Astrocyte (in vitro differentiated cells and primary cell): Measurements from ENCODE around the gene ZNF69. TPM values are rescaled to one million over a fixed set of nuclear protein-coding genes. Genes with fewer than 3 reads are reported as not detected.
"Not testable (repeated sequence)": the region's sequence is repeated elsewhere in the genome, so short reads cannot be mapped to it uniquely, and the experiment has no call there.

Source experiments
- DNase-seq: peaks from one replicate; pipeline ENCODE4 v3.0.0-alpha.2; 2010; ENCODE audit warnings: low read depth
- FAIRE-seq: peaks from 2 replicates; lab custom pipeline; 2011; peaks lifted over from hg19 to GRCh38; lab: Jason Lieb, UNC
- H2AFZ ChIP-seq: 2 replicates; pipeline ENCODE4 v1.6.0; 2012; ENCODE audit warnings: low read depth, low read length, inconsistent platforms
- H3K27ac ChIP-seq: 2 replicates; pipeline ENCODE4 v1.5.1; 2011; ENCODE audit warnings: low read depth, low read length, inconsistent platforms
- H3K27me3 ChIP-seq: 2 replicates; pipeline ENCODE4 v1.6.0; 2011; ENCODE audit warnings: low read length, inconsistent platforms; ENCODE audit not compliant: insufficient read depth
- H3K36me3 ChIP-seq: 2 replicates; pipeline ENCODE4 v1.5.1; 2011; ENCODE audit warnings: low read length, inconsistent platforms; ENCODE audit not compliant: insufficient read depth
- H3K4me1 ChIP-seq: 2 replicates; pipeline ENCODE4 v1.5.1; 2011; ENCODE audit warnings: low read length, inconsistent platforms; ENCODE audit not compliant: insufficient read depth
- H3K4me2 ChIP-seq: 2 replicates; pipeline ENCODE4 v1.6.0; 2012; ENCODE audit warnings: low read length, inconsistent platforms
- H3K4me3 ChIP-seq: 2 replicates; pipeline ENCODE4 v1.5.1; 2011; ENCODE audit warnings: low read depth, mild to moderate bottlenecking, low read length, inconsistent platforms; ENCODE audit not compliant: insufficient read depth
- H3K79me2 ChIP-seq: 2 replicates; pipeline ENCODE4 v1.6.0; 2012; ENCODE audit warnings: mild to moderate bottlenecking, low read length, inconsistent platforms; ENCODE audit not compliant: insufficient read depth
- H3K9ac ChIP-seq: 2 replicates; pipeline ENCODE4 v1.6.0; 2012; ENCODE audit warnings: mild to moderate bottlenecking, low read length, inconsistent platforms
- H3K9me3 ChIP-seq: 2 replicates; pipeline ENCODE4 v1.5.1; 2012; ENCODE audit warnings: low read depth, mild to moderate bottlenecking, low read length, inconsistent platforms; ENCODE audit not compliant: insufficient read depth
- H4K20me1 ChIP-seq: 2 replicates; pipeline ENCODE4 v1.6.0; 2012; ENCODE audit warnings: low read length, inconsistent platforms; ENCODE audit not compliant: insufficient read depth
- H3K27ac Mint-ChIP-seq: one replicate; pipeline ENCODE4 v1.8.0; 2021; ENCODE audit warnings: mild to moderate bottlenecking, mixed read lengths; ENCODE audit not compliant: unreplicated experiment
- H3K27me3 Mint-ChIP-seq: one replicate; pipeline ENCODE4 v1.8.0; 2021; ENCODE audit warnings: low read depth, mixed read lengths; ENCODE audit not compliant: unreplicated experiment
- H3K36me3 Mint-ChIP-seq: one replicate; pipeline ENCODE4 v1.8.0; 2021; ENCODE audit warnings: low read depth, mixed read lengths; ENCODE audit not compliant: unreplicated experiment
- H3K4me1 Mint-ChIP-seq: one replicate; pipeline ENCODE4 v1.8.0; 2021; ENCODE audit warnings: low read depth, mixed read lengths; ENCODE audit not compliant: unreplicated experiment
- H3K4me3 Mint-ChIP-seq: one replicate; pipeline ENCODE4 v1.8.0; 2021; ENCODE audit warnings: mild to moderate bottlenecking, moderate library complexity, mixed read lengths; ENCODE audit not compliant: unreplicated experiment
- H3K9me3 Mint-ChIP-seq: one replicate; pipeline ENCODE4 v1.8.0; 2021; ENCODE audit warnings: mild to moderate bottlenecking, mixed read lengths; ENCODE audit not compliant: unreplicated experiment
- EZH2 ChIP-seq: IDR thresholded peaks from 2 replicates; pipeline ENCODE4 v1.6.1; 2012; ENCODE audit warnings: mild to moderate bottlenecking, low read length, inconsistent platforms; ENCODE audit not compliant: insufficient read depth
- total RNA-seq: library from RNA; stranded (reverse); gene quantifications from 2 replicates; pipeline ENCODE4 v1.2.1, GENCODE V29; 2021
- TF ChIP-seq, protein P1 (sequence below): IDR thresholded peaks from 2 replicates; pipeline ENCODE4 v1.5.1; 2011; ENCODE audit warnings: low read depth, mild to moderate bottlenecking, inconsistent platforms, low read length, moderate library complexity; ENCODE audit not compliant: insufficient read depth

Gene ZNF69
- total RNA-seq, 1 donor from 2014 or later, result not detected

- Histone ChIP-seq H3K27ac (no peak overlapping the region), H4K20me1 (no peaks in the 10 kb centered on the region), H3K36me3 (no peaks in the 10 kb centered on the region), H2AFZ (peak overlapping the region; percentile 85), H3K4me2 (peak overlapping the region; percentile 84), H3K27me3 (no peaks in the 10 kb centered on the region), H3K79me2 (no peaks in the 10 kb centered on the region), H3K9ac (no peak overlapping the region), H3K4me3 (peak overlapping the region; percentile 55), H3K9me3 (no peaks in the 10 kb centered on the region), H3K4me1 (no peaks in the 10 kb centered on the region)
- H3K27ac Mint-ChIP-seq, result no peak overlapping the region
- H3K4me3 Mint-ChIP-seq, result no peak overlapping the region
- DNase-seq (no peak), FAIRE-seq (no peak)
- no peaks in the 10 kb centered on the region for H3K27me3 Mint-ChIP-seq
- TF ChIP-seq, protein P1, sequence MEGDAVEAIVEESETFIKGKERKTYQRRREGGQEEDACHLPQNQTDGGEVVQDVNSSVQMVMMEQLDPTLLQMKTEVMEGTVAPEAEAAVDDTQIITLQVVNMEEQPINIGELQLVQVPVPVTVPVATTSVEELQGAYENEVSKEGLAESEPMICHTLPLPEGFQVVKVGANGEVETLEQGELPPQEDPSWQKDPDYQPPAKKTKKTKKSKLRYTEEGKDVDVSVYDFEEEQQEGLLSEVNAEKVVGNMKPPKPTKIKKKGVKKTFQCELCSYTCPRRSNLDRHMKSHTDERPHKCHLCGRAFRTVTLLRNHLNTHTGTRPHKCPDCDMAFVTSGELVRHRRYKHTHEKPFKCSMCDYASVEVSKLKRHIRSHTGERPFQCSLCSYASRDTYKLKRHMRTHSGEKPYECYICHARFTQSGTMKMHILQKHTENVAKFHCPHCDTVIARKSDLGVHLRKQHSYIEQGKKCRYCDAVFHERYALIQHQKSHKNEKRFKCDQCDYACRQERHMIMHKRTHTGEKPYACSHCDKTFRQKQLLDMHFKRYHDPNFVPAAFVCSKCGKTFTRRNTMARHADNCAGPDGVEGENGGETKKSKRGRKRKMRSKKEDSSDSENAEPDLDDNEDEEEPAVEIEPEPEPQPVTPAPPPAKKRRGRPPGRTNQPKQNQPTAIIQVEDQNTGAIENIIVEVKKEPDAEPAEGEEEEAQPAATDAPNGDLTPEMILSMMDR, result no peak
- no peak for TF ChIP-seq EZH2
- H3K4me1 Mint-ChIP-seq, result no peaks in the 10 kb centered on the region
- H3K9me3 Mint-ChIP-seq, result peaks cover 26% of the 10 kb centered on the region
- H3K36me3 Mint-ChIP-seq, result no peaks in the 10 kb centered on the region
These were observed 39.4 kb upstream of the ZNF69 start for GRCh38 chr19:11848200-11848593.

GRCh38 chr19:11848594-11849469, 38.8 kb upstream of the ZNF69 start, which contains the start of gene ZNF439:
Gene ZNF439, plus strand, starts transcription at chr19:11848726. Its CDS starts 142 bp downstream, at chr19:11848868.
- no peaks in the 10 kb centered on the region for H3K27me3 Mint-ChIP-seq
- DNase-seq (peak; percentile 44), FAIRE-seq (no peak)
- Histone ChIP-seq H3K27ac (no peak within 1 kb of the TSS), H3K79me2 (no peaks in the 10 kb centered on the region), H3K4me3 (peak within 1 kb of the TSS; percentile 55), H4K20me1 (no peaks in the 10 kb centered on the region), H3K36me3 (no peaks in the 10 kb centered on the region), H3K4me2 (peak within 1 kb of the TSS; percentile 84), H3K9me3 (peaks cover 1% of the 10 kb centered on the region), H2AFZ (peak within 1 kb of the TSS; percentile 85), H3K4me1 (no peaks in the 10 kb centered on the region), H3K27me3 (no peaks in the 10 kb centered on the region), H3K9ac (peak within 1 kb of the TSS; percentile 49)
- H3K36me3 Mint-ChIP-seq, result no peaks in the 10 kb centered on the region
- H3K4me1 Mint-ChIP-seq, result no peaks in the 10 kb centered on the region
- peaks cover 26% of the 10 kb centered on the region for H3K9me3 Mint-ChIP-seq
- no peak for TF ChIP-seq EZH2
- TF ChIP-seq, protein P1, result no peak
- H3K4me3 Mint-ChIP-seq, result no peak within 1 kb of the TSS
- no peak within 1 kb of the TSS for H3K27ac Mint-ChIP-seq

DNA sequence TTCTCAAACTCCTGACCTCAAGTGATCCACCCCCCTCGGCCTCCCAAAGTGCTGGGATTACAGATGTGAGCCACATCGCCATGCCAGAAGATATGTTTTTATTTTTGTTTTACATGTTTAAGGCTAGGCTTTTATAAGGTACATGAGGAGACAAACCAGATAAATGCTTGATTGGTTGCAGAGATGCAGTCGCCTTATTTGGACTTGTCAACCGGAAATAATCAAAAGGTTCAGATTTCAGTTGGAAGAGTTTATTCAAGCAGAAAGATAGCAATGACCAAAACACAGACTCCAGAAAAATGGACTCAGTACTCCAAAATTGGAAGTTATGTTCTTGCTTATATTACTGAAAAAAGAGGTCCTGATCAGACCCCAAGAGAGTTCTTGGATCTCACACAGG, 37.3 kb upstream of the ZNF69 start:
- peaks cover 23% of the 10 kb centered on the region for H3K9me3 Mint-ChIP-seq
- not testable (repeated sequence) for H3K79me2 ChIP-seq, FAIRE-seq, H3K4me3 Mint-ChIP-seq, H3K4me3 ChIP-seq, H3K36me3 ChIP-seq, H3K4me1 ChIP-seq, H3K4me2 ChIP-seq, H3K4me1 Mint-ChIP-seq, H3K36me3 Mint-ChIP-seq, H3K27me3 ChIP-seq, H4K20me1 ChIP-seq, H3K27ac Mint-ChIP-seq, H3K27me3 Mint-ChIP-seq, H3K27ac ChIP-seq, H3K9me3 ChIP-seq, H3K9ac ChIP-seq, H2AFZ ChIP-seq, DNase-seq
